Pulmonary artery endothelial cell (primary cell): ENCODE results near the gene TIAL1. TPM values are rescaled to one million over a fixed set of nuclear protein-coding genes. Genes with fewer than 3 reads are reported as not detected.
"Not testable (repeated sequence)": the region's sequence is repeated elsewhere in the genome, so short reads cannot be mapped to it uniquely, and the experiment has no call there.

Experiments used
- DNase-seq: peaks from one replicate; pipeline ENCODE4 v3.0.0-alpha.2; 2011; ENCODE audit warnings: low read depth, low spot score
- total RNA-seq: library from RNA; depleted of rRNA; stranded (reverse); fragments of >200 nt; gene quantifications from 2 replicates; pipeline ENCODE4 v1.2.3, GENCODE V29; 2014

TIAL1 gene
- total RNA-seq, 1 donor from 2014 or later, result 22.0 TPM

DNA sequence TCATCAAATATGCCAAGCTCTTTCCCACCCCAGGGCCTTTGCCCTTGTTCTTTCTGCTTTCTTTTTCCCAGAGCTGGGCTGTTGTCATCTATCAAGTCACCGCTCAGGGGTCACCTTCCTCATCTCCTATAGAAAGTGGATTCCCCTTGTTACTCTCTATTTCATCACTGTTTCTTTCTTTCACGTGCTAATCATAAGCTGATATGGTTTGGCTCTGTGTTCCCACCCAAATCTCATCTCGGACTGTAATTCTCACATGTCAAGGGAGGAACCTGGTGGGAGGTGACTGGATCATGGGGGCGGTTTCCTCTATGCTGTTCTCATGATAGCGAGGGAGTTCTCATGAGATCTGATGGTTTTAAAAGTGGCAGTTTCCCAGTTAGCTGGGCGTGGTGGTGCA is 17.0 kb upstream of the TIAL1 start:
- no peak for DNase-seq

DNA sequence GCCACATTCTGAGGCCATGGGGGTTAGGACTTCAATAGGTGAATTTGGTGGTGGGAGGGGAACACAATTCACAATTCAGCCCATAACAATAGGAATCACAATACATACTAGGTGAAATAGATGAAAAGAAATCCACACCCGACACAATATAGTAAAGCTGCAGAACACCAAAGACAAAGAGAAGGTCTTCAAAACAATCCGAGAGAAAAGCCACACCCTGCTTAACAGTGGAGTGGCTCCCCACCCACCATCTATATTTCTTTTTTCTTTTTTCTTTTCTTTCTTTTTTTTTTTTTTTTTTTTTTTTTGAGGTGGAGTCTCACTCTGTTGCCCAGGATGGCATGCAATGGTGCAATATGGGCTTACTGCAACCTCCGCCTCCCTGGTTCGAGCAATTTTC is 14.7 kb upstream of the TIAL1 start:
- DNase-seq, result no peak

- DNase-seq, result no peak
These were observed 12.8 kb upstream of the TIAL1 start for GRCh38 chr10:119609516-119609915.

- DNase-seq, result no peak
These were observed 11.8 kb upstream of the TIAL1 start for GRCh38 chr10:119608316-119609155.

- DNase-seq, result no peak
These were observed 7.7 kb upstream of the TIAL1 start for GRCh38 chr10:119604468-119604867.

DNA sequence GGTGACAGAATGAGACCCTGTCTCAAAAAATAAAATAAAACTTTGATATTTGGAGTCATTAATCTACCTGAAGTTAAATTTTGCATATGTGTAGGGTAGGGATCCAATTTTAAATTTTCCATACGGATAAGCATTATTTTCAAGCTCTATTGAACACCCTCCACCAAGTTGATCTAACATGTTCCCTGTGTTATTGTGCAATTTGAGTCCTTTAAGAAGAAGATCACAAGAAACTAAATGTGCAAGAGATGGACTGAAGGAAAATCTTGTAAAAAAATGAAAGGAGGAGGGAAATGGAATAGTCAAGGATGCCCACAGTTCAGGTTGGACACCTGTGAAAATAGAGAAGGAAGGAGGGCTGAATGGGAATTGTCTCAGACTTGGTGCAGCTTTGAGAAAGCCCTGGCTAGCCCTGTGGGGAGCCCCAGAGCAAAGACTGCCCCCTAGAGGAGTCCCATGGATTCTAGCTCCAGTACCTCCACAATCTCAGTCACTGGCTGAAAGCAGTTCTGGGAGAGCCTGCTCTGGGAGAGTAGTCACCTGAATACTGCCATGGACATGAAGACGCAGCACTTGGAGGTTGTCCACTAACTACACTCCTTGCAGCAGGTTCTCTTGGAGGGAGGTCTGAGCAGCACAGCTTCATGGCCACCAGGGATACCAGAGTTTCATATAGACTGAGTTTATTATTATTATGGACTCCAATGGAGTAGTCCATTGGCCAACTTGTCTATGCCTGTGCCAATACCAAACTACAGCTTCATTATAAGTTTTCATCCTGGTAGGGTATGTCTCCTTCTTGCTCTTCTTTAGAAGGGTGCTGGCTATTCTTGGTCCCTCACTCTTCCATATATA is 5.7 kb upstream of the TIAL1 start:
- no peak for DNase-seq

GRCh38 chr10:119598397-119598796 is 1.6 kb upstream of the TIAL1 start:
- no peak for DNase-seq

- DNase-seq, result no peak
These were observed 832 bp upstream of the TIAL1 start for GRCh38 chr10:119597405-119598186.

- no peak for DNase-seq
These were observed 868 bp downstream of the TIAL1 start for GRCh38 chr10:119595676-119596515.

DNA sequence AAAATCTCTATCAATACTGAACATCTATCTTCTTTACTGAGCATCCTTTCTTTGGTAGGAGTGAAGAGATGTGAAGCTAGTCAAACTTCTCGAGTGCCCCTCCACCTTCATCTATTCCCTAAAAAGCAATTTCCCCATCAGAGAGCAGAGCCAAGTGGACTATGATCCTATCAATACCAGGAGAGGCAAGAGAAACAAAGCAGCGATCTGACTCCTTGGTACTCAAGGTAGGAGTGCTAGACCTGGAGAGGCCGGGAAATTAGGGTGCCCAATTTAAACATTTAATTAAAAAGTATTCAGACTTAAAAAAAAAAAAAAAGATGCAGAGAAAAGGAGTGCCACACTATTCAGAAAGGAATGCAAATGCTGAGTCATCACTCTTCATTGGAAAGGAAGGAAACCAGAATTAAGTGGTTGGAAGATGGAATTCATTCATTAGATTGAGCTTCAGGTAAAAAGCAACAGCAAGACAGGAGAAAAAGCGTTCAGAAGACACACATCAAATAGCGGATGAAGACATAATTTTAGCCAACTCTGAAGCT is 1.6 kb downstream of the TIAL1 start:
- DNase-seq, result no peak

- DNase-seq, result no peak
These were observed 8.7 kb downstream of the TIAL1 start for GRCh38 chr10:119588071-119588470.

DNA sequence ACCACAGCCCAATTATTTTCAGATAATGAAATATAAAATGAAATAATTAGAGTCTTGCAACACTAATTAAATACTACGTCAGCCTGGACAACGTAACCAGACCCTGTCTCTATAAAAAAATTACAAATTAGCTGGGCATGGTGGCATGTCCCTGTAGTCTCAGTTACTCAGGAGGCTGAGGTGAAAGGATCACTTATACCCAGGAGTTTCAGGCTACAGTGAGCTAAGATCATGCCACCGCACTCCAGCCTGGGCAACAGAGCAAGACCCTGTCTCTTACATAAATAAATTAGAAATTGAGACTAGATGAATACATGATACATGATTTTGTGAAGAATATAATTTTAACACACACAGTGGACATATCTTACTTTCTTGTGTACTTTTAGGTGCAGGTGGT is 18.4 kb downstream of the TIAL1 start:
- no peak for DNase-seq

- no peak for DNase-seq
These were observed 20.8 kb downstream of the TIAL1 start for GRCh38 chr10:119575991-119576390.

DNA sequence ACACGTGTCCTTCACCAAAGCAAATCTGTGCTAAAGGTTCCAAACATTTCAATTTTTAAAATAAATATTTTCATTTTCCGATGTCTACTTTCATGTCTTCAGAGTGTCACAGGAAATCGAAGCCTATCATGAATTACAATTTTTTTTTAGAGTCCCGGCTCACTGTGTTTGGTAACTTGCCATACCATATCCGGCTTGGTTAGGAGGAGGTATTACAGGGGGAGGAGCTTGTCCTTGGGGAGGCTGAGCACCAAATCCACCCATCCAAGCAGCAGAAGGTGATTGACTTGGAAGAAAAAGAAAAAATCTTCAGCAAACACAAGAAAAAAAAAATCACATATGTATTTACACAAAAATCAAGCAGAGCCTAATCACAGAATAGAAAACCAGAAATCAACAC is 21.3 kb downstream of the TIAL1 start:
- no peak for DNase-seq

DNA sequence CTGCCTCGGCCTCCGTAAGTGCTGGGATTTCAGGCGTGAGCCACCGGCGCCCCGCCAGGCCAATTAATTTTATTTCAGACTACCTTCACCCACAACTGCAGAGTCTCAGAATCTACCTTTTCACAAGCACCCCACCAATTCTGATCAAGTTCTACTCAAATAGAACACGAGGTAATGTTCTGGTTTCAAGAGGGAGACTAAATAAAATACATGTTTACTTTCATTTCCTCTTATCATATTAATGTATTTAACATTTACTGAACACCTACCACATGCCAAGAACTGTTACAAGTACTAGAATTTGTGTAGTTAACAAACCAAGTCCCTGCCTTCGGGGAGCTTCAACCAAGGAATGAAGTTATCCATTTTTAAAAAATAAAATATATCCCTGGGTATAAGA is 28.8 kb downstream of the TIAL1 start:
- DNase-seq, result no peak

DNA sequence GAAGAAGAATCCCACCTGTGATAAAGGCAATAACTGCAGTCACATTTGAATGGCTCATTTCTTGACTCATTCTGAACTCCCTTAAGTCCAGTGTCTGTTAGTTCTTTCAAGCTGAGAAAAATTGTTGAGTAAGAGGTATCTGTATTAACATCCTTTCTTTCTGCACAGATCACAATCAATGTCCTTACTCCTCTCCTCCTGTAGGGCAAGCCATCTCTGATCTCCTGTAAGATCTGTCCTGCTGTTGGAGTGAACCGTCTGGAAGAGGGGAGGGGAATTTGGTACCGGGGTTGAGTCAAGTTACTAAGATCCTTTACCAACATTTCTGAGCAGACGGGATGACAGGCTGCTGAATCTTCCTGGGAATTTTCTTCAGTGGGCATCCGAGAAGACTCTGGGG is 34.7 kb downstream of the TIAL1 start:
- DNase-seq, result no peak

DNA sequence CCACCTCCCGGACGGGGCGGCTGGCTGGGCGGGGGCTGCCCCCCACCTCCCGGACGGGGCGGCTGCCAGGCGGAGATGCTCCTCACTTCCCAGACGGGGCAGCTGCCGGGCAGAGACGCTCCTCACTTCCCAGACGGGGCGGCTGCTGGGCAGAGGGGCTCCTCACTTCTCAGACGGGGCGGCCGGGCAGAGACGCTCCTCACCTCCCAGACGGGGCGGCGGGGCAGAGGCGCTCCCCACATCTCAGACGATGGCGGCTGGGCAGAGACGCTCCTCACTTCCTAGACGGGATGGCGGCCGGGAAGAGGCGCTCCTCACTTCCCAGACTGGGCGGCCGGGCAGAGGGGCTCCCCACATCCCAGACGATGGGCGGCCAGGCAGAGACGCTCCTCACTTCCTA is 37.3 kb downstream of the TIAL1 start:
- DNase-seq, result not testable (repeated sequence)

DNA sequence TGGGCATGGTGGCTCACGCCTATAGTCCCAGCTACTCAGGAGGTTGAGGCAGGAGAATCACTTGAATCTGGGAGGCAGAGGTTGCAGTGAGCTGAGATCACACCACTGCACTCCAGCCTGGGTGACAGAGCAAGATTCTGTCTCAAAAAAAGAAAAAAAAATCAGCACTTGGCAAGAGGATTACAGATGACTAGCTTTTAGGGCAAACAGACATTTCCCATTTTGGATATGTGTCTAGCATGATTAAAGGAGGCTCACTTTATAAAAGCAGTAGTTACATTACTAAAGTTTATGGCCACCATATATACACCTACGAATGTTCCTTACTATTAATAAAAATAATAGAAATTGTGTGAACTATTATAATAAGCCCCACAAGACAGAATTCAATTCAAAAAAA is 40.7 kb downstream of the TIAL1 start:
- not testable (repeated sequence) for DNase-seq

DNA sequence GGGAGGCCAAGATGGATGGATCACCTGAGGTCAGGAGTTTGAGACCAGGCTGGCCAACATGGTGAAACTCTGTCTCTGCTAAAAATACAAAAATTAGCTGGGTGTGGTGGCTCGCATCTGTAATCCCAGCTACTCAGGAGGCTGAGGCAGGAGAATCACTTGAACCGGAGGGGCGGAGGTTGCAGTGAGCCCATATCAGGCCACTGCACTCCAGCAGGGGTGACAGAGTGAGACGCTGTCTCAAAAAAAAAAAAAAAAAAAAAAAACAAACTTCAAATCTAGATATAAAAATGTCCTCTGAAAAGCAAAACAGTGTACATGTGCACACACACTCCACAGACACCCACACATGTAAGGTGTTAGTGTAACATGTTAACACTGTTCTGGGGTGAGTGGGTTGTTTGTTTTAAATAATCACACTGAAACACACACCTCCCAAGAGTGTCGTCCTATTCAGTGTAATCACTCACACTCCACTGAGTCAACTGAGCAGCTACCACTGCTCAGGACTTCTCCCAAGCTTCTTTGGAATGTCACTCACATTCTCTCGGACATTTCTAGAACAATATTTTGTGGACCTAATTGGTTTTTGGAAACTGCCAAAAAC is 41.5 kb downstream of the TIAL1 start:
- no peak for DNase-seq

DNA sequence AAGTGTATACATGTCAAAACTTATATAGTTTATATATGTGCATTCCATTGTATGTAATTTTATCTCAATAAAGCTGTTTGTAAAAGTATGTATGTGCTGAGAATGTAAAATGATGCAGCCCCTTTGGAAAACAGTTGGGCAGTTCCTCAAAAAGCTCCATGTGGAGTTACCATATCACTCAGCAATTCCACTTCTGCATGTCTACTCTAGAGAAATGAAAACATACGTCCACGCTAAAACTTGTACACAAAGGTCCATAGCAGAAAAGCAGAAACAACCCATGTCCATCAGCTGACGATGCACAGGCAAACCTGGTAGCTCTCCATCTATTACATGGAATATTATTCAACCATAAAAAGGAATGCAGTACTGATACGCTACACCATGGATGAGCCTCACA is 45.9 kb downstream of the TIAL1 start:
- DNase-seq, result no peak
